Mesendoderm (in vitro differentiated cells): ENCODE measurements around the gene WDPCP.
"Not testable (repeated sequence)": the region's sequence is repeated elsewhere in the genome, so short reads cannot be mapped to it uniquely, and the experiment has no call there.

ENCODE experiments used
- DNase-seq: peaks from one replicate; pipeline ENCODE4 v3.0.0; 2013
- H2AK5ac ChIP-seq: 2 replicates; pipeline ENCODE4 v1.6.1; 2013; ENCODE audit warnings: low read length, inconsistent platforms
- H2BK120ac ChIP-seq: 2 replicates; pipeline ENCODE4 v1.6.1; 2013; ENCODE audit warnings: low read depth, mild to moderate bottlenecking, low read length, moderate library complexity, mixed read lengths
- H2BK15ac ChIP-seq: replicated peaks from 2 replicates; pipeline ENCODE4 v1.6.1; 2013; ENCODE audit warnings: low read depth, mild to moderate bottlenecking, moderate library complexity
- H2BK5ac ChIP-seq: 2 replicates; pipeline ENCODE4 v1.6.1; 2013; ENCODE audit warnings: low read length, inconsistent platforms
- H3K18ac ChIP-seq: 2 replicates; pipeline ENCODE4 v1.6.1; 2013; ENCODE audit warnings: mild to moderate bottlenecking, low read length, mixed read lengths
- H3K23ac ChIP-seq: one replicate; pipeline ENCODE4 v1.6.1; 2013; ENCODE audit warnings: low read length
- H3K27ac ChIP-seq: 2 replicates; pipeline ENCODE4 v1.5.1; 2013; ENCODE audit warnings: low read depth, mild to moderate bottlenecking, inconsistent platforms, low read length, moderate library complexity
- H3K27me3 ChIP-seq: 2 replicates; pipeline ENCODE4 v1.6.1; 2013; ENCODE audit warnings: low read length, control low read depth, mild to moderate bottlenecking, inconsistent platforms; ENCODE audit not compliant: insufficient read depth, poor library complexity
- H3K36me3 ChIP-seq: 2 replicates; pipeline ENCODE4 v1.6.1; 2013; ENCODE audit warnings: low read length, inconsistent platforms; ENCODE audit not compliant: control insufficient read depth, insufficient read depth
- H3K4ac ChIP-seq: one replicate; pipeline ENCODE4 v1.6.1; 2013; ENCODE audit warnings: low read depth, mild to moderate bottlenecking, low read length, moderate library complexity
- H3K4me1 ChIP-seq: 2 replicates; pipeline ENCODE4 v1.6.1; 2013; ENCODE audit warnings: low read depth, low read length, inconsistent platforms; ENCODE audit not compliant: control insufficient read depth
- H3K4me2 ChIP-seq: 2 replicates; pipeline ENCODE4 v1.6.1; 2013; ENCODE audit warnings: low read length
- H3K4me3 ChIP-seq: 2 replicates; pipeline ENCODE4 v1.5.1; 2013; ENCODE audit warnings: mild to moderate bottlenecking, low read length
- H3K56ac ChIP-seq: one replicate; pipeline ENCODE4 v1.6.1; 2013; ENCODE audit warnings: low read length
- H3K79me1 ChIP-seq: 2 replicates; pipeline ENCODE4 v1.6.1; 2013; ENCODE audit warnings: low read length, inconsistent platforms
- H3K79me2 ChIP-seq: 2 replicates; pipeline ENCODE4 v1.6.1; 2013; ENCODE audit warnings: mild to moderate bottlenecking, low read length; ENCODE audit not compliant: control insufficient read depth, insufficient read depth
- H3K9ac ChIP-seq: 2 replicates; pipeline ENCODE4 v1.6.1; 2013; ENCODE audit warnings: low read length, inconsistent platforms
- H4K5ac ChIP-seq: one replicate; pipeline ENCODE4 v1.6.1; 2013; ENCODE audit warnings: low read length
- H4K8ac ChIP-seq: one replicate; pipeline ENCODE4 v1.6.1; 2013; ENCODE audit warnings: low read depth, mild to moderate bottlenecking, control low read depth, low read length, moderate library complexity
- WGBS: extraction: QIAGEN DNeasy Blood & Tissue Kit; methylation state at CpG from one replicate; pipeline ENCODE4 v1.1.7; 2013; ENCODE audit warnings: low lambda C conversion rate, missing lambda C conversion rate; ENCODE audit not compliant: insufficient coverage; ENCODE audit errors: extremely low coverage; 5-methylcytosine and 5-hydroxymethylcytosine counted together

WDPCP gene

GRCh38 chr2:63092857-63093256 lies 495.4 kb downstream of the WDPCP start:
- no peak overlapping the region for H3K18ac ChIP-seq
- no peaks in the 10 kb centered on the region for H3K4me1 ChIP-seq
- H3K27me3 ChIP-seq: no peaks in the 10 kb centered on the region
- no peak overlapping the region for H3K56ac ChIP-seq
- DNase-seq: no peak
- H2BK120ac ChIP-seq: no peak overlapping the region
- no peak overlapping the region for H3K23ac ChIP-seq
- no peak overlapping the region for H2BK5ac ChIP-seq
- no peak overlapping the region for H4K5ac ChIP-seq
- H2BK15ac ChIP-seq: no peak overlapping the region
- no peaks in the 10 kb centered on the region for H3K36me3 ChIP-seq
- H3K79me2 ChIP-seq: no peaks in the 10 kb centered on the region
- H4K8ac ChIP-seq: no peak overlapping the region
- H3K9ac ChIP-seq: no peak overlapping the region
- H3K4ac ChIP-seq: no peak overlapping the region
- H2AK5ac ChIP-seq: no peak overlapping the region
- no CpG with 5 or more reads among the region's 1 CpG for WGBS
- H3K79me1 ChIP-seq: no peaks in the 10 kb centered on the region
- H3K4me3 ChIP-seq: no peak overlapping the region
- H3K4me2 ChIP-seq: no peak overlapping the region
- H3K27ac ChIP-seq: no peak overlapping the region

DNA sequence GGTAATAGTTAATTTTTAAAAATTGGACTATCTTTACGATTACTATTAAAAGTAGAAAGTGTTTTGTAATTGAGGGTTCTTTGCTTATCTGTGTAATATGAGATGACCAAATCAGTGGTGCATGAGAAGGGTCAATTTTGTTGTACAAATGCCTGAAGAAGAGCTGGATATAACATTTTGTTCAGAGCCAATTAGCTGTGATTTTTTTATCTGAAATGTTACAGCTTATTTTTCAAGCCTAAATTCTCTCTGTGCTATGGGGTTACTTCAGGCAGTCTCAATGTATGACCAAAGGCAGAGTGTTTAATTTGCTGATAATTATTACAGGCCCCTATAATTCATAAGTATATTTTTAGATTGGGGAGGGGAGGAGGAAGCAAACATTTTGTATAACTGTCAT lies 495.9 kb downstream of the WDPCP start:
- no peak overlapping the region for H3K56ac ChIP-seq
- no peak overlapping the region for H3K4me3 ChIP-seq
- 100% methylated on average over 1 of the region's 1 CpG for WGBS
- H3K27ac ChIP-seq: no peak overlapping the region
- H3K36me3 ChIP-seq: no peaks in the 10 kb centered on the region
- no peak overlapping the region for H3K9ac ChIP-seq
- no peaks in the 10 kb centered on the region for H3K4me1 ChIP-seq
- no peak overlapping the region for H4K5ac ChIP-seq
- no peak overlapping the region for H2AK5ac ChIP-seq
- no peaks in the 10 kb centered on the region for H3K79me1 ChIP-seq
- no peak for DNase-seq
- H3K4me2 ChIP-seq: no peak overlapping the region
- no peaks in the 10 kb centered on the region for H3K79me2 ChIP-seq
- H2BK15ac ChIP-seq: no peak overlapping the region
- no peak overlapping the region for H2BK5ac ChIP-seq
- no peak overlapping the region for H2BK120ac ChIP-seq
- no peak overlapping the region for H3K4ac ChIP-seq
- H3K27me3 ChIP-seq: no peaks in the 10 kb centered on the region
- no peak overlapping the region for H3K23ac ChIP-seq
- H4K8ac ChIP-seq: no peak overlapping the region
- no peak overlapping the region for H3K18ac ChIP-seq

- no peaks in the 10 kb centered on the region for H3K36me3 ChIP-seq
- no peaks in the 10 kb centered on the region for H3K79me2 ChIP-seq
- no peak for DNase-seq
- no peak overlapping the region for H4K8ac ChIP-seq
- H2BK15ac ChIP-seq: no peak overlapping the region
- H3K4ac ChIP-seq: no peak overlapping the region
- no peak overlapping the region for H3K27ac ChIP-seq
- no peak overlapping the region for H2AK5ac ChIP-seq
- no peak overlapping the region for H3K23ac ChIP-seq
- no peak overlapping the region for H3K18ac ChIP-seq
- H4K5ac ChIP-seq: no peak overlapping the region
- H3K9ac ChIP-seq: no peak overlapping the region
- H3K4me1 ChIP-seq: no peaks in the 10 kb centered on the region
- no peak overlapping the region for H3K4me2 ChIP-seq
- H3K4me3 ChIP-seq: no peak overlapping the region
- no peak overlapping the region for H3K56ac ChIP-seq
- H3K27me3 ChIP-seq: no peaks in the 10 kb centered on the region
- H2BK120ac ChIP-seq: no peak overlapping the region
- no peak overlapping the region for H2BK5ac ChIP-seq
- WGBS: no CpG with 5 or more reads among the region's 1 CpG
- H3K79me1 ChIP-seq: no peaks in the 10 kb centered on the region
Measured at GRCh38 chr2:63086687-63087086, 501.6 kb downstream of the WDPCP start.

DNA sequence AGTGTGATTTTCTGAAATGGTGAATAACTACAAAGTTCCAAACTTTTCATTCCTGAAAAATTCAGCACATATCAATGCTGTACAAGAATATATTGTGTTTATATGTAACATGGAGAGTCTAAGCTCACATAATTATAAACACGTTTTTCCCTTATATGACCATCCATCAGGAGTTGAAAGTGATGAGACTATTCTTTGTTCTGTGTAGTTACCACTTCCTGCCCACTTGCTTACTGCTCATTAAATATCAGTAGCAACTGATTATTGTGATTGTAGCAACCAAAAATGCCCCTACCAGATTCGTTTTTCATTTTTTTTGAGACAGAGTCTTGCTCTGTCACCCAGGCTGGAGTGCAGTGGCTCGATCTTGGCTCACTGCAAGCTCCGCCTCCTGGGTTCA lies 506.9 kb downstream of the WDPCP start:
- no peak overlapping the region for H3K4me3 ChIP-seq
- H3K23ac ChIP-seq: no peak overlapping the region
- H3K56ac ChIP-seq: no peak overlapping the region
- no peaks in the 10 kb centered on the region for H3K79me2 ChIP-seq
- H2BK5ac ChIP-seq: no peak overlapping the region
- no peak overlapping the region for H4K8ac ChIP-seq
- H3K27ac ChIP-seq: no peak overlapping the region
- H2AK5ac ChIP-seq: no peak overlapping the region
- H3K4me1 ChIP-seq: no peaks in the 10 kb centered on the region
- H2BK120ac ChIP-seq: no peak overlapping the region
- no CpG with 5 or more reads among the region's 4 CpGs for WGBS
- H3K4me2 ChIP-seq: no peak overlapping the region
- no peak overlapping the region for H3K18ac ChIP-seq
- no peak overlapping the region for H3K9ac ChIP-seq
- DNase-seq: no peak
- H3K36me3 ChIP-seq: no peaks in the 10 kb centered on the region
- no peaks in the 10 kb centered on the region for H3K79me1 ChIP-seq
- no peaks in the 10 kb centered on the region for H3K27me3 ChIP-seq
- no peak overlapping the region for H4K5ac ChIP-seq
- H3K4ac ChIP-seq: no peak overlapping the region
- H2BK15ac ChIP-seq: no peak overlapping the region

DNA sequence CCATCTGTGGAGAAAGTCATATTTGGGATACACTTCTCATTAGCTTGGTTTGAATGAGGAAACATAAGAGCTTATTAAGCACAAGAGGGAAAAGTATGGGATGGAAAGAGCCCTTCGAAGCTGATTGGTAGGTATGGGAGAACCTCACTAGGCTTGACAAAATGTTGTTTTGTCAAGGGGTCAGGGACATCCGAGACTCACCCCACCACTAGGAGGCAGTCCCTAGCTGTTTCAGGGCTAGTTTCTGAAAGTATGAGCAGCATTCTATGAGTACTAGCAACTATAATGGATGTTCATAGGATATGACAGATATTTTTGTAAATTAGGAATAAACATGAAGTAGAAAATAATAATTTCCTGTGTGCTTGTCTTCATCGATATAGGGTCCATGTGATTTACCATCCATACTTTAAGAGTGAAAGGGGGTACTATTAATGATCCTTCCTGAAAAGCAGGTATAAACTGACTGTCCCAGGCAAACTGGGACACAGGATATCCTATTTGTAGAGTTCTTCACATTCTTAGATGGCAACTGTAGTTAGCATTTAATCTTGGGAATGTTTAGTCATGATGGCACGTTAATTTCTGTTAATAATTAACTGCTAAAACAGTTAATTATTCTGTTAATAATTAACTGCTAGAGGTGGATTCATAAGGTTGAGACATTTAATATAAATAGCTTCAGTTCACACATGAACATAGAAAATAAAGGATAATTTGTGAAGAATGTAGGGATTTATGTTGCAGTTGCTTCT lies 509.2 kb downstream of the WDPCP start:
- Histone ChIP-seq H3K27me3 (no peaks in the 10 kb centered on the region), H3K79me2 (no peaks in the 10 kb centered on the region), H4K5ac (no peak overlapping the region), H4K8ac (no peak overlapping the region), H2AK5ac (no peak overlapping the region), H3K27ac (no peak overlapping the region), H3K79me1 (no peaks in the 10 kb centered on the region), H2BK15ac (no peak overlapping the region), H3K4ac (no peak overlapping the region), H3K9ac (no peak overlapping the region), H3K18ac (no peak overlapping the region), H2BK5ac (no peak overlapping the region), H3K56ac (no peak overlapping the region), H3K4me3 (no peak overlapping the region), H3K36me3 (no peaks in the 10 kb centered on the region), H2BK120ac (no peak overlapping the region), H3K4me2 (no peak overlapping the region), H3K4me1 (no peaks in the 10 kb centered on the region), H3K23ac (no peak overlapping the region)
- no CpG with 5 or more reads among the region's 4 CpGs for WGBS
- peak; percentile 73 for DNase-seq

DNA sequence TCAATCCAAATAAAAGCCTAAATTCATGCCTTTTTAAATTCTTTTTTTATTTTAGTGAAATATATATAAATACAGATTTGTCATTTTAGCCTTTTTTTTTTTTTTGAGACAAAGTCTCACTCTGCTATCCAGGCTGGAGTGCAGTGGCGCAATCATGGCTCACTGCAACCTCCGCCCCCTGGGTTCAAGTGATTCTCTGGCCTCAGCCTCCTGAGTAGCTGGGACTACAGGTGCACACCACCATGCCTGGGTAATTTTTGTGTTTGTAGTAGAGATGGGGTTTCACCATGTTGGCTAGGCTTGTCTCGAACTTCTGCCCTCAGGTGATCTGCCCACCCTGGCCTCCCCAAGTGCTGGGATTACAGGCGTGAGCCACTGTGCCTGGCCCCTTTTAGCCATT lies 513.9 kb downstream of the WDPCP start:
- H3K9ac ChIP-seq, H3K23ac ChIP-seq, H3K4ac ChIP-seq, H3K27ac ChIP-seq, H3K79me1 ChIP-seq, H3K56ac ChIP-seq, H2BK5ac ChIP-seq, H2AK5ac ChIP-seq, H3K4me1 ChIP-seq, H3K4me2 ChIP-seq, H2BK15ac ChIP-seq, H4K8ac ChIP-seq, H3K4me3 ChIP-seq, DNase-seq, H3K27me3 ChIP-seq, H4K5ac ChIP-seq, H2BK120ac ChIP-seq, H3K79me2 ChIP-seq, H3K36me3 ChIP-seq, H3K18ac ChIP-seq: not testable (repeated sequence)
- no CpG with 5 or more reads among the region's 4 CpGs for WGBS
